CD4-positive, alpha-beta T cell (primary cell): Measurements from ENCODE around the gene VTI1A. TPM values are rescaled to one million over a fixed set of nuclear protein-coding genes. Genes with fewer than 3 reads are reported as not detected.

Experiments used
- ATAC-seq: fragments of 200-7000 bp; cut with Tn5 transposase; one replicate; pipeline ENCODE4 v1.10.0; 2022; ENCODE audit warnings: mild to moderate bottlenecking; ENCODE audit not compliant: poor library complexity
- CTCF ChIA-PET: fragments of 350-600 bp; sonication (Branson Sonifier 250); formaldehyde crosslinking; loops from one replicate; lab custom pipeline; 2021; ENCODE audit warnings: antibody characterized with exemption, inconsistent platforms; lab: Charles Lee
- POLR2A ChIA-PET: fragments of 350-600 bp; sonication (Branson Sonifier 250); formaldehyde crosslinking; loops from one replicate; lab custom pipeline; 2021; ENCODE audit warnings: antibody characterized with exemption, inconsistent platforms; lab: Charles Lee
- DNase-seq, 14 experiments: peaks; one replicate each; pipeline ENCODE4 v3.0.0-alpha.2; 2013 to 2020; ENCODE audit warnings: mixed read lengths in 2 of 14
- H3K27ac ChIP-seq, 2 donors: one replicate each; pipeline versions ENCODE4 v1.5.1 to v1.7.0; 2013; ENCODE audit warnings: low read length in 2 of 2, low read depth in 1 of 2, mild to moderate bottlenecking in 1 of 2
- H3K27me3 ChIP-seq, 2 experiments: 1 replicate in 1 of 2; 2 replicates in 1 of 2; pipeline versions ENCODE4 v1.6.1 to v1.7.0; 2013; ENCODE audit warnings: low read length in 2 of 2, control low read depth in 1 of 2, mild to moderate bottlenecking in 1 of 2, moderate library complexity in 1 of 2; ENCODE audit not compliant: insufficient read depth in 2 of 2, control insufficient read depth in 1 of 2
- H3K36me3 ChIP-seq: one replicate; pipeline ENCODE4 v1.6.1; 2013; ENCODE audit warnings: low read length, control low read depth; ENCODE audit not compliant: insufficient read depth
- H3K4me1 ChIP-seq: one replicate; pipeline ENCODE4 v1.6.1; 2013; ENCODE audit warnings: low read length, control low read depth; ENCODE audit not compliant: insufficient read depth
- H3K4me3 ChIP-seq: one replicate; pipeline ENCODE4 v1.5.1; 2013; ENCODE audit warnings: mild to moderate bottlenecking, low read length, moderate library complexity
- H3K9me3 ChIP-seq, 2 experiments: 1 replicate in 1 of 2; 2 replicates in 1 of 2; pipeline versions ENCODE4 v1.6.1 to v1.7.0; 2013; ENCODE audit warnings: low read length in 2 of 2, mild to moderate bottlenecking in 2 of 2, control low read depth in 1 of 2, moderate library complexity in 1 of 2; ENCODE audit not compliant: control insufficient read depth in 1 of 2, insufficient read depth in 1 of 2
- H3K27ac Mint-ChIP-seq: one replicate; pipeline ENCODE4 v1.8.0; 2020; ENCODE audit warnings: mixed read lengths
- H3K27me3 Mint-ChIP-seq: one replicate; pipeline ENCODE4 v1.8.0; 2021; ENCODE audit warnings: mixed read lengths
- H3K36me3 Mint-ChIP-seq: one replicate; pipeline ENCODE4 v1.8.0; 2021; ENCODE audit warnings: low read depth, mixed read lengths
- H3K4me1 Mint-ChIP-seq: one replicate; pipeline ENCODE4 v1.8.0; 2021; ENCODE audit warnings: low read depth, mixed read lengths
- H3K4me3 Mint-ChIP-seq: one replicate; pipeline ENCODE4 v1.8.0; 2020; ENCODE audit warnings: mild to moderate bottlenecking, mixed read lengths
- H3K9me3 Mint-ChIP-seq: one replicate; pipeline ENCODE4 v1.8.0; 2020; ENCODE audit warnings: mixed read lengths
- CTCF ChIP-seq: fragments of 200-600 bp; IDR thresholded peaks from one replicate; pipeline ENCODE4 v1.8.0; 2022; ENCODE audit warnings: antibody characterized with exemption, mild to moderate bottlenecking
- intact Hi-C, 2 experiments: fragments of 100-400 bp; cut with DNase I in 1 of 2; cut with micrococcal nuclease in 1 of 2; formaldehyde crosslinking; loops; one replicate each; pipeline versions ENCODE4 v1.15.1 to v1.9.0; 2023 to 2025; cut with DNase I, micrococcal nuclease
- total RNA-seq, 174 experiments: library from RNA in 2 of 174; stranded (reverse) in 2 of 174; gene quantifications; one replicate each; pipeline ENCODE4 v1.2.3 and lab custom pipeline; 2021 to 2026

Gene VTI1A
- total RNA-seq, 2 experiments from 2014 or later, result 54.5 to 56.5 TPM

GRCh38 chr10:112640638-112641037, 193.6 kb downstream of the VTI1A start:
- Mint-ChIP-seq H3K9me3 (no peaks in the 10 kb centered on the region), H3K4me3 (no peak overlapping the region), H3K36me3 (no peaks in the 10 kb centered on the region), H3K27me3 (no peaks in the 10 kb centered on the region), H3K4me1 (no peaks in the 10 kb centered on the region), H3K27ac (no peak overlapping the region)
- ChIA-PET POLR2A (no interaction called here), CTCF (no interaction called here)
- Histone ChIP-seq H3K4me3 (no peak overlapping the region), H3K9me3 (no peaks in the 10 kb centered on the region), H3K27me3 (no peaks in the 10 kb centered on the region), H3K4me1 (no peaks in the 10 kb centered on the region), H3K36me3 (no peaks in the 10 kb centered on the region), H3K27ac (no peak overlapping the region)
- DNase-seq (no peak), ATAC-seq (no peak)
- intact Hi-C loops, result no loop called here
- no peak for TF ChIP-seq CTCF

GRCh38 chr10:112643600-112644264, 196.7 kb downstream of the VTI1A start:
- Histone ChIP-seq H3K27me3 (no peaks in the 10 kb centered on the region), H3K36me3 (no peaks in the 10 kb centered on the region), H3K4me1 (no peaks in the 10 kb centered on the region), H3K9me3 (no peaks in the 10 kb centered on the region), H3K27ac (no peak overlapping the region), H3K4me3 (no peak overlapping the region)
- DNase-seq, result no peak
- intact Hi-C loops, result no loop called here
- no peak for TF ChIP-seq CTCF
- Mint-ChIP-seq H3K27ac (no peak overlapping the region), H3K36me3 (no peaks in the 10 kb centered on the region), H3K9me3 (no peaks in the 10 kb centered on the region), H3K4me3 (no peak overlapping the region), H3K4me1 (no peaks in the 10 kb centered on the region), H3K27me3 (no peaks in the 10 kb centered on the region)
- no peak for ATAC-seq
- CTCF ChIA-PET, result no interaction called here
- POLR2A ChIA-PET, result no interaction called here

GRCh38 chr10:112644265-112644645, 197.2 kb downstream of the VTI1A start:
- ChIA-PET CTCF (no interaction called here), POLR2A (no interaction called here)
- H3K36me3 Mint-ChIP-seq, result no peaks in the 10 kb centered on the region
- H3K27me3 ChIP-seq, result no peaks in the 10 kb centered on the region
- no peak overlapping the region for H3K27ac Mint-ChIP-seq
- H3K4me1 ChIP-seq, result no peaks in the 10 kb centered on the region
- H3K27ac ChIP-seq, result no peak overlapping the region
- H3K9me3 Mint-ChIP-seq, result no peaks in the 10 kb centered on the region
- no peaks in the 10 kb centered on the region for H3K27me3 Mint-ChIP-seq
- H3K4me1 Mint-ChIP-seq, result no peaks in the 10 kb centered on the region
- intact Hi-C loops, result no loop called here
- no peak for ATAC-seq
- H3K36me3 ChIP-seq, result no peaks in the 10 kb centered on the region
- no peak overlapping the region for H3K4me3 Mint-ChIP-seq
- H3K9me3 ChIP-seq, result no peaks in the 10 kb centered on the region
- no peak for DNase-seq
- no peak overlapping the region for H3K4me3 ChIP-seq
- TF ChIP-seq CTCF, result no peak
